Prostate gland (tissue), 2 donors: ENCODE measurements around the gene SGK1.

ENCODE experiments used
- POLR2A ChIP-seq: fragments of 450-650 bp; IDR thresholded peaks from one replicate; pipeline ENCODE4 v1.6.1; 2016; ENCODE audit warnings: antibody characterized with exemption, mild to moderate bottlenecking
- TF ChIP-seq, protein P1 (sequence below), 4 experiments: fragments of 200-600 bp in 2 of 4; fragments of 450-650 bp in 2 of 4; sonication (generic) in 2 of 4; IDR thresholded peaks; 1 replicate in 3 of 4; 2 replicates in 1 of 4; pipeline ENCODE4 v1.5.1; 2016 to 2019; ENCODE audit warnings: antibody characterized with exemption in 4 of 4, mild to moderate bottlenecking in 2 of 4, moderate library complexity in 2 of 4

DNA sequence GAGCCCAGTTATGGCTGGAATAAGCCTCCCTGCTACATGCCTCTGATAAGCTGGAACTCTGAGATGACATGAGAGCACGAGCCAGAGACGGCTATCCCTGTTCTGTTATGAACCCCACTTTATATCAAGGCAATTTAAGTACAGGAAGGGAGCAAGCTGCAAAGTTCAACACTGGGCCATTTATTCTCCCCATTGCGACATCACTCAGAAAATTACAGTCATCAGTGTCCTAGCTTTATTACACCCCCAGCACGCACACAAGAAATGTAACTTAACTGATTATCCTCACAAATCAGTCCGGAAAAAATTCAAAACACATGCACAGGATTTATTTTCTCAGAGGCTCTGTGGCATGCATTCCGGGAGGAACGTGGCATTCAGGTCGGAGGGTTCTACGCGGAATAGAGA, 140.2 kb downstream of the SGK1 start:
- TF ChIP-seq, protein P1, sequence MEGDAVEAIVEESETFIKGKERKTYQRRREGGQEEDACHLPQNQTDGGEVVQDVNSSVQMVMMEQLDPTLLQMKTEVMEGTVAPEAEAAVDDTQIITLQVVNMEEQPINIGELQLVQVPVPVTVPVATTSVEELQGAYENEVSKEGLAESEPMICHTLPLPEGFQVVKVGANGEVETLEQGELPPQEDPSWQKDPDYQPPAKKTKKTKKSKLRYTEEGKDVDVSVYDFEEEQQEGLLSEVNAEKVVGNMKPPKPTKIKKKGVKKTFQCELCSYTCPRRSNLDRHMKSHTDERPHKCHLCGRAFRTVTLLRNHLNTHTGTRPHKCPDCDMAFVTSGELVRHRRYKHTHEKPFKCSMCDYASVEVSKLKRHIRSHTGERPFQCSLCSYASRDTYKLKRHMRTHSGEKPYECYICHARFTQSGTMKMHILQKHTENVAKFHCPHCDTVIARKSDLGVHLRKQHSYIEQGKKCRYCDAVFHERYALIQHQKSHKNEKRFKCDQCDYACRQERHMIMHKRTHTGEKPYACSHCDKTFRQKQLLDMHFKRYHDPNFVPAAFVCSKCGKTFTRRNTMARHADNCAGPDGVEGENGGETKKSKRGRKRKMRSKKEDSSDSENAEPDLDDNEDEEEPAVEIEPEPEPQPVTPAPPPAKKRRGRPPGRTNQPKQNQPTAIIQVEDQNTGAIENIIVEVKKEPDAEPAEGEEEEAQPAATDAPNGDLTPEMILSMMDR (IDR thresholded peaks at IDR 0.05): no peak
- no peak for TF ChIP-seq POLR2A
